HEK293 (cell line): ENCODE measurements around the gene GNB1.

Experiments used
- CTCF ChIA-PET: fragments of 350-600 bp; formaldehyde crosslinking; extraction: SDS; loops from one replicate; lab custom pipeline; 2021; ENCODE audit warnings: antibody characterized with exemption; lab: Yijun Ruan, JAX
- POLR2A ChIA-PET: fragments of 300-600 bp; formaldehyde crosslinking; extraction: SDS; loops from one replicate; lab custom pipeline; 2020; ENCODE audit warnings: antibody characterized with exemption, inconsistent platforms; lab: Yijun Ruan, JAX
- H3K27ac ChIP-seq: fragments of 200-500 bp; sonication (Bioruptor generic); 2 replicates; pipeline ENCODE4 v1.5.1; 2014; ENCODE audit warnings: low read depth, low read length, control low read depth, inconsistent platforms; ENCODE audit errors: extremely low read depth
- H3K36me3 ChIP-seq, 2 experiments: fragments of 200-500 bp in 1 of 2; sonication (Bioruptor generic) in 1 of 2; 1 replicate in 1 of 2; 2 replicates in 1 of 2; pipeline ENCODE4 v1.5.1; 2014 to 2017; ENCODE audit warnings: inconsistent platforms in 2 of 2, low read length in 2 of 2; ENCODE audit not compliant: control insufficient read depth in 2 of 2, insufficient read depth in 1 of 2
- H3K4me1 ChIP-seq: fragments of 200-500 bp; sonication (Bioruptor generic); 2 replicates; pipeline ENCODE4 v1.5.1; 2014; ENCODE audit warnings: mild to moderate bottlenecking, low read length, inconsistent platforms; ENCODE audit not compliant: control insufficient read depth, insufficient read depth
- H3K4me3 ChIP-seq: 2 replicates; pipeline ENCODE4 v1.5.1; 2011; ENCODE audit warnings: low read depth, mild to moderate bottlenecking, control low read depth, low read length, moderate library complexity
- H3K9me3 ChIP-seq: fragments of 200-500 bp; sonication (Bioruptor generic); 2 replicates; pipeline ENCODE4 v1.5.1; 2014; ENCODE audit warnings: low read depth, low read length, inconsistent platforms; ENCODE audit not compliant: control insufficient read depth, insufficient read depth
- BCL11A ChIP-seq: fragments of 450-650 bp; formaldehyde crosslinking; IDR thresholded peaks from 2 replicates; pipeline ENCODE4 v1.5.1; 2016; ENCODE audit warnings: low read depth, missing biosample characterization, missing genetic modification characterization
- CTCF ChIP-seq: fragments of 450-650 bp; formaldehyde crosslinking; IDR thresholded peaks from 2 replicates; pipeline ENCODE4 v1.5.1; 2016; ENCODE audit warnings: missing biosample characterization, missing genetic modification characterization
- EGR2 ChIP-seq: fragments of 450-650 bp; formaldehyde crosslinking; IDR thresholded peaks from 2 replicates; pipeline ENCODE4 v1.5.1; 2016; ENCODE audit warnings: low read depth, missing biosample characterization, missing genetic modification characterization
- ELK4 ChIP-seq: IDR thresholded peaks from 2 replicates; pipeline ENCODE4 v1.6.1; 2011; ENCODE audit warnings: mild to moderate bottlenecking, low read depth, low read length, borderline replicate concordance
- GLIS2 ChIP-seq: fragments of 450-650 bp; formaldehyde crosslinking; IDR thresholded peaks from 2 replicates; pipeline ENCODE4 v1.5.1; 2016; ENCODE audit warnings: missing biosample characterization, missing genetic modification characterization
- ZBTB11 ChIP-seq: fragments of 450-650 bp; formaldehyde crosslinking; conservative IDR thresholded peaks from 2 replicates; pipeline ENCODE4 v1.5.1; 2016; ENCODE audit warnings: low read depth, missing biosample characterization, missing genetic modification characterization
- ZBTB8A ChIP-seq: fragments of 450-650 bp; formaldehyde crosslinking; IDR thresholded peaks from 2 replicates; pipeline ENCODE4 v1.5.1; 2016; ENCODE audit warnings: missing biosample characterization, missing genetic modification characterization
- ZFHX2 ChIP-seq: fragments of 450-650 bp; formaldehyde crosslinking; conservative IDR thresholded peaks from 2 replicates; pipeline ENCODE4 v1.5.1; 2016; ENCODE audit warnings: missing biosample characterization, missing genetic modification characterization
- ZNF174 ChIP-seq: fragments of 450-650 bp; formaldehyde crosslinking; IDR thresholded peaks from 2 replicates; pipeline ENCODE4 v1.5.0; 2017; ENCODE audit warnings: missing biosample characterization, mild to moderate bottlenecking, missing genetic modification characterization
- ZNF266 ChIP-seq: fragments of 450-650 bp; formaldehyde crosslinking; IDR thresholded peaks from 2 replicates; pipeline ENCODE4 v1.5.1; 2016; ENCODE audit warnings: missing biosample characterization, missing genetic modification characterization, low read depth
- ZNF404 ChIP-seq: fragments of 450-650 bp; formaldehyde crosslinking; IDR thresholded peaks from 2 replicates; pipeline ENCODE4 v1.5.1; 2017; ENCODE audit warnings: missing biosample characterization, missing genetic modification characterization
- ZNF426 ChIP-seq: fragments of 450-650 bp; formaldehyde crosslinking; IDR thresholded peaks from 2 replicates; pipeline ENCODE4 v1.5.1; 2017; ENCODE audit warnings: missing biosample characterization, missing genetic modification characterization, mild to moderate bottlenecking, inconsistent platforms, moderate library complexity
- ZNF48 ChIP-seq: fragments of 450-650 bp; formaldehyde crosslinking; IDR thresholded peaks from 2 replicates; pipeline ENCODE4 v1.5.1; 2016; ENCODE audit warnings: missing biosample characterization, missing genetic modification characterization
- ZNF692 ChIP-seq: fragments of 450-650 bp; formaldehyde crosslinking; IDR thresholded peaks from 2 replicates; pipeline ENCODE4 v1.5.1; 2016; ENCODE audit warnings: missing biosample characterization, missing genetic modification characterization
- ZNF785 ChIP-seq: fragments of 450-650 bp; formaldehyde crosslinking; IDR thresholded peaks from 2 replicates; pipeline ENCODE4 v1.5.1; 2016; ENCODE audit warnings: missing biosample characterization, missing genetic modification characterization
- ZSCAN5A ChIP-seq: fragments of 450-650 bp; formaldehyde crosslinking; IDR thresholded peaks from 2 replicates; pipeline ENCODE4 v1.5.1; 2016; ENCODE audit warnings: missing biosample characterization, missing genetic modification characterization

Gene GNB1

GRCh38 chr1:1793481-1794244 lies 97.2 kb downstream of the GNB1 start:
- Histone ChIP-seq H3K9me3 (no peaks in the 10 kb centered on the region), H3K4me3 (no peak overlapping the region)
- CTCF ChIA-PET, result interaction anchor here (1.1 to 1.5 kb wide), 2 partner anchors 108 to 112 kb away, joined by 3 to 5 read pairs; no protein-coding TSS in a partner anchor
- TF ChIP-seq EGR2 (tag by site-specific recombination) (peak; percentile 86), ZFHX2 (tag by site-specific recombination) (peak; percentile 88), ZNF426 (no peak), ZNF404 (no peak), ZBTB8A (no peak), ZSCAN5A (tag by site-specific recombination) (no peak), BCL11A (tag by site-specific recombination) (no peak), ZNF692 (tag by site-specific recombination) (no peak), ZNF266 (tag by site-specific recombination) (no peak), ZBTB11 (tag by site-specific recombination) (no peak), ZNF785 (tag by site-specific recombination) (no peak)
- TF ChIP-seq, all 188 proteins: peak for 2
- Histone ChIP-seq H3K4me1 (no peaks in the 10 kb centered on the region), H3K27ac (no peak overlapping the region; the same call in 1 of the 2 replicates), H3K36me3 (peaks cover 24 to 98% of the 10 kb centered on the region in 2 experiments)
- POLR2A ChIA-PET, result interaction anchor here (0.5 to 0.6 kb wide), 2 partner anchors 27 to 464 kb away, joined by 3 read pairs; no protein-coding TSS in a partner anchor

GRCh38 chr1:1788646-1789431 lies 102.0 kb downstream of the GNB1 start:
- CTCF ChIA-PET, result interaction anchor here (0.6 to 1.9 kb wide), 7 partner anchors 9 to 119 kb away, joined by 3 to 23 read pairs (median 3); no protein-coding TSS in a partner anchor
- H3K9me3 ChIP-seq, result no peaks in the 10 kb centered on the region
- no peak overlapping the region for H3K4me3 ChIP-seq
- POLR2A ChIA-PET, result no interaction called here
- no peak for TF ChIP-seq ZNF174 (tag by site-specific recombination)
- TF ChIP-seq ELK4, result no peak
- TF ChIP-seq ZNF48 (tag by site-specific recombination), result no peak
- 0 out of 2 replicates have a peak, but pooled peaks have one; percentile 33 for TF ChIP-seq CTCF
- TF ChIP-seq GLIS2 (tag by site-specific recombination), result no peak
- no peak overlapping the region for H3K27ac ChIP-seq
- no peaks in the 10 kb centered on the region for H3K4me1 ChIP-seq
- H3K36me3 ChIP-seq, result peaks cover 39 to 92% of the 10 kb centered on the region in 2 experiments
